Epithelial cell of proximal tubule (primary cell): ENCODE results near the gene WDFY4. TPM values are rescaled to one million over a fixed set of nuclear protein-coding genes. Genes with fewer than 3 reads are reported as not detected.

Experiments
- DNase-seq: peaks from one replicate; pipeline ENCODE4 v3.0.0-alpha.2; 2011; ENCODE audit warnings: low read depth
- H3K4me3 ChIP-seq: 2 replicates; pipeline ENCODE4 v1.5.1; 2011; ENCODE audit warnings: low read depth, mild to moderate bottlenecking, low read length
- CTCF ChIP-seq: conservative IDR thresholded peaks from 2 replicates; pipeline ENCODE4 v1.5.1; 2012; ENCODE audit warnings: low read depth, mild to moderate bottlenecking, low read length
- total RNA-seq: library from RNA; depleted of rRNA; stranded (reverse); fragments of >200 nt; gene quantifications from 2 replicates; pipeline ENCODE4 v1.2.3, GENCODE V29; 2015

Gene WDFY4
- total RNA-seq, 1 donor from 2014 or later = not detected

GRCh38 chr10:48727866-48728265, 43.2 kb downstream of the WDFY4 start:
- H3K4me3 ChIP-seq = no peak overlapping the region
- no peak for DNase-seq
- TF ChIP-seq CTCF = no peak

- no peak overlapping the region for H3K4me3 ChIP-seq
- no peak for TF ChIP-seq CTCF
- DNase-seq = no peak
Observed at GRCh38 chr10:48729222-48729621, 44.5 kb downstream of the WDFY4 start.

- no peak overlapping the region for H3K4me3 ChIP-seq
- no peak for DNase-seq
- no peak for TF ChIP-seq CTCF
Observed at GRCh38 chr10:48729941-48730457, 45.3 kb downstream of the WDFY4 start.

- DNase-seq = no peak
- H3K4me3 ChIP-seq = no peak overlapping the region
- no peak for TF ChIP-seq CTCF
Observed at GRCh38 chr10:48731141-48731540, 46.5 kb downstream of the WDFY4 start.

GRCh38 chr10:48731654-48732053, 47.0 kb downstream of the WDFY4 start:
- H3K4me3 ChIP-seq = no peak overlapping the region
- no peak for DNase-seq
- TF ChIP-seq CTCF = no peak

GRCh38 chr10:48733329-48733728, 48.7 kb downstream of the WDFY4 start:
- DNase-seq = no peak
- TF ChIP-seq CTCF = no peak
- no peak overlapping the region for H3K4me3 ChIP-seq

GRCh38 chr10:48735836-48736390, 51.2 kb downstream of the WDFY4 start:
- DNase-seq = no peak
- no peak for TF ChIP-seq CTCF
- H3K4me3 ChIP-seq = no peak overlapping the region
